Stimulated activated CD4-positive, alpha-beta T cell treated with anti-CD3 and anti-CD28 coated beads, TNF-alpha, amount 100 ng/mL, for 1 hour (primary cell): ENCODE results near the gene GID8.

Experiments
- DNase-seq, 3 donors: peaks; one replicate each; pipeline ENCODE4 v3.0.0-alpha.2; 2020; ENCODE audit warnings: low read depth in 3 of 3, low spot score in 1 of 3

Gene GID8

GRCh38 chr20:62941792-62942191 is 3.8 kb downstream of the GID8 start:
- no peak for DNase-seq

DNA sequence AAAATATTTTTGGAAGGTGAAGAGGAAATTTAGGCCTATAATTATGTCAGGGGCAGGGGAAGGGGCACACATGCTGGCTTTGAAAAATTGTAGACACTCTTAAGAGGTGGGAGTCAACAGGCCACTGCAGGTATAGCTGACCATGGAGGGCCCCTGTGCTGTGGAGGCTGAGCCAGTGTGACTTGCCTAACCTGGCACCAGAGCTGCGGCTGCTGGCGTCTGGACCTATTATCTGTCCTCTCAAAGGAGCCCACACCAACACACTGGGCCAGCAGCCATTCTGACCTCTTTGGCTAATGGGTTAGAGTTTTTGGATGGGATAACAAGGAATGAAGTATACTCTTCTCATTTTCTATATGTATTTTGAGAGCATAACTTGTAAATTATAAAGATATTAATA is 4.5 kb downstream of the GID8 start:
- DNase-seq, result no peak

GRCh38 chr20:62943396-62943795 is 5.4 kb downstream of the GID8 start:
- DNase-seq, result no peak

- DNase-seq, result no peak
These were observed 6.2 kb downstream of the GID8 start for GRCh38 chr20:62944184-62944583.

GRCh38 chr20:62944746-62945145 is 6.8 kb downstream of the GID8 start:
- no peak for DNase-seq

DNA sequence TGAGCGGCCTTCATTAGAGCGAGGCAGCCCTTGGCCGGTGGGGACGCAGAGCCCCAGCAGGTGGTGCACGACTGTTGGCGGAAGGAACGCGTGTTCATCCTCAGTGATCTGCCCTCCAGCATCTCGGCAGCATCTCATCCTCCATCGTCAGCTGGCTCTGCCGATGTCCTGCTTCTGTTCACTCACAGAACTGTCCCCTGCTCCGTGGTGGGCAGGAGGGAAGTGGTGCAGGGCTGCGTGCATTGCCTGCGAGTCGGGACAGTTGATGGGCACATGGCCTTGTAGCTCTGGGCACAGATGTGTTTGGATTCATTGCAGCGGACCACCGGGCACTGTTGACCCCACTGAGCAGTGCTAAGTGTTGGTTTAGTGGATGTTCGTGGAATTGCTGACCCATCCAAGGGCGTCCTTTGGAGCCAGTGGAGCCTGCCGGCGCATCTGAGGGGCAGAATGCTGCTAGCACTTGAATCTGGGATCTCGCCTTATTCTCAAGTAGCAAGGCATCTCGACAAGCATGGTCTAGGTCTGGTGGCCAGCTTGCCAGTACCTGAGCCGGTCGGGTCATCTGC is 7.9 kb downstream of the GID8 start:
- no peak for DNase-seq

DNA sequence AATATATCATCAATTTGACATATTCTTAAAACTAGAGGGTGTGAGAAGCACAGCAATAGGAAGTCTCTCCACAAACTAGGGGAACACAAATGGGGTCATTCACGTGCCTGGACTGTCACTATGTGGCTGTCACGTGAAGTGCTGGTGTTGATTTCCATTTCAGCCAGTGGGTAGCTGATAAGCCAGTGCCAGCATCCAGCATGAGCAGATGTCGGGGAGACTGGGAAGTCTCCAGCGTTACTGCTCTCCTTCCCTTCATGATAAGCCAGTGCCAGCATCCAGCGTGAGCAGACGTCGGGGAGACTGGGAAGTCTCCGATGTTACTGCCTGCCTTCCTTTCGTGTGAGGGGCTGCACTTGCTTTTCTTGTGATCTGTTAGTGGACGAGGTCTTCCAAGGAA is 9.0 kb downstream of the GID8 start:
- DNase-seq, result no peak

- no peak for DNase-seq
These were observed 9.8 kb downstream of the GID8 start for GRCh38 chr20:62947532-62948300.

- no peak for DNase-seq
These were observed 11.3 kb downstream of the GID8 start for GRCh38 chr20:62949153-62949821.

DNA sequence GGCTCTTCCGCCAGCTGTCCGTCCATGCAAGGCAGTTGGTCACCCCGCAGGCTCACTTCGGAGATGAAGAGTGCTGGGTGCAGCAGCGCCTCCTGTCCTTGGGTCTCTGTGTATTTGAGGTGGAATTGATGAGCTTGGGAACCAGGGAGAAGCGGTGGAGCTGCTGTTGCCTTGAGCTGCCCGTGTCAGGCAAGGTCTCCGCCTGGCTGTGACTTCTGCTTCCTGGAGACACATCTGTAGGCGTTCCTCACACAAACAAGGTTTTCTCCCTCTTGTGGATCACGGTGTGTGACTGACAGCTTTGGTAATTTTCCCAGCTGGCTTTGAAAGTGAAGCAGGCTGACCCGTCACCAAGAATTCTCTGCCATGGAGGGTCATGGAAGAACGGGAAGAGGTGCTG is 12.0 kb downstream of the GID8 start:
- no peak for DNase-seq

DNA sequence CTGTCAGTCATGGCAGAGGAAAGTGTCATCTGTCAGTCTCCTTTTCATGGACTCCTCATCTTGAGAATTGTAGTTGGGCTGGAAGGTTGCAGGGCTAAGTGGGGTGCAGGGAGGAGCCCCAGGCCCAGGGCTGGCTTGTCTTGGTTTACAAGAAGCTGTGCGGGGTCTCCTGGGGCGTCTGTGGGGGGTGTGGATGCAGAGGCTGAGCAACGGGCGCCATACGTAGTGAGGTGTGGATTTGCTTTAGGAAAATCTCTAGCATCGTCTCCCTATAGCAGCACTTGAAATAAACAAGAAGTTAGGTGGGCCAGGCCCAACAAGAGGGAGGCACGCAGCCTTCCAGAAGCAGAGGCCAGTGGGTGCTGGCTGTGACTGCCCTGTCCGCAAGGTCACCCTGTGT is 12.8 kb downstream of the GID8 start:
- DNase-seq, result no peak

DNA sequence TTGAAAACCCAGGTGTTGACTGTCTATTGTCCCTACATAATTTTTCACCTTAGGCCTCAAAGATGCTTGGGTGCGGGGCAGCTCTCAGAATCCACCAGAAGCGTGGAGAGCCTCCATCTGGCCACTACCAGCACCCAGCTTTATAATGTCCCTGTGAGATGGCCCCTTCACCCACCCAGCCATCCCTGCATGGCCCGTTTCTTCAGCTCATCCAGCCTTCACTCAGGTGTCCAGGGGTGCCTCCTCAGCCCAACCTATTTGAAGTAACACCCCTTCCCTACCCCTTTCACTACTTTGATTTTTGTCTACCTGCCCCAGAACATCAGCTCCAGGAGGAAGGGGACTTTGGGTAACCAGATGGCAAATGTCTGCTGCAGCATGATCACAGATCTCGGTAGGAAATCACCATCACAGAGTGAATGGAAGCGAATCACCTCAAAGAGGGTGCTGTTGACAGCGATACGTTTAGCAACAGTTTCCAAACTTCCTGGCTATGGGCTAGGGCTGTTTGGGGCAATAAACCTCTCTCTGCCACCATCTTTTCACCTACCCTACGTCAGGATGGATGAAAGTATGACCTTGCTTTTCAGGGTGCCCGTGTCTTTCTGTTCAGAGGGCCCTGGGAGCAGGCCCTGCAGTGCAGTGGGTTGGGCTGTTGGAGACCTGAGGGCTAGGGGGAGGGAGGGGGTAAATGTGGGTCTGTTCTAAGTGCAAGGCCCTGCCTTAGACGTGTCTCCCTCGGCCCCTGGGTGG is 13.4 kb downstream of the GID8 start:
- DNase-seq, result no peak

GRCh38 chr20:62951896-62952372 is 14.0 kb downstream of the GID8 start:
- no peak for DNase-seq

DNA sequence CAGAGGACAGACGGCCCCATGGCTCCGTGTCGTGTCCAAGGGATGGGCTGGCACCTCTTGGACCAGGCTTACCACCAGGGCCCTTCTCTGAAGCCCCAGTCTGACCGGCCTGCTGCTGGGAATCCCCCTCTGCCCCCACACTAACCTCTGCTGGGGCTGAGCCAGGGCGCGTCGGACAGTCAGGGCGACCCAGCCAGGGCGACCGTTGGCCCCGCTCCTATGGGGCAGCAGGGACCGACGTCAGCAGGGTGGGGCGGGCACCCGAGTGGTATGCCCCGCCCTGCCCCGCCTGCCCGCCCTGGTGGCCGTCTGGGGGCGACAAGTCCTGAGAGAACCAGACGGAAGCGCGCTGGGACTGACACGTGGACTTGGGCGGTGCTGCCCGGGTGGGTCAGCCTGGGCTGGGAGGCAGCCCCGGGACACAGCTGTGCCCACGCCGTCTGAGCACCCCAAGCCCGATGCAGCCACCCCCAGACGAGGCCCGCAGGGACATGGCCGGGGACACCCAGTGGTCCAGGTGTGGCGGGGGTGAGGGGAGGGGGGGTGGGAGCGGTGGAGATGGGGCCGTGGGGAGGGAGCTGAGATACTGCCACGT is 14.5 kb downstream of the GID8 start, which contains the start of gene SLC17A9:
SLC17A9 (plus strand) TSS at position 337 of the 595 bp plus-strand sequence; CDS start at position 459, 122 bp downstream.
- DNase-seq, result no peak

- DNase-seq, result no peak
These were observed 15.3 kb downstream of the GID8 start for GRCh38 chr20:62952968-62953838.

DNA sequence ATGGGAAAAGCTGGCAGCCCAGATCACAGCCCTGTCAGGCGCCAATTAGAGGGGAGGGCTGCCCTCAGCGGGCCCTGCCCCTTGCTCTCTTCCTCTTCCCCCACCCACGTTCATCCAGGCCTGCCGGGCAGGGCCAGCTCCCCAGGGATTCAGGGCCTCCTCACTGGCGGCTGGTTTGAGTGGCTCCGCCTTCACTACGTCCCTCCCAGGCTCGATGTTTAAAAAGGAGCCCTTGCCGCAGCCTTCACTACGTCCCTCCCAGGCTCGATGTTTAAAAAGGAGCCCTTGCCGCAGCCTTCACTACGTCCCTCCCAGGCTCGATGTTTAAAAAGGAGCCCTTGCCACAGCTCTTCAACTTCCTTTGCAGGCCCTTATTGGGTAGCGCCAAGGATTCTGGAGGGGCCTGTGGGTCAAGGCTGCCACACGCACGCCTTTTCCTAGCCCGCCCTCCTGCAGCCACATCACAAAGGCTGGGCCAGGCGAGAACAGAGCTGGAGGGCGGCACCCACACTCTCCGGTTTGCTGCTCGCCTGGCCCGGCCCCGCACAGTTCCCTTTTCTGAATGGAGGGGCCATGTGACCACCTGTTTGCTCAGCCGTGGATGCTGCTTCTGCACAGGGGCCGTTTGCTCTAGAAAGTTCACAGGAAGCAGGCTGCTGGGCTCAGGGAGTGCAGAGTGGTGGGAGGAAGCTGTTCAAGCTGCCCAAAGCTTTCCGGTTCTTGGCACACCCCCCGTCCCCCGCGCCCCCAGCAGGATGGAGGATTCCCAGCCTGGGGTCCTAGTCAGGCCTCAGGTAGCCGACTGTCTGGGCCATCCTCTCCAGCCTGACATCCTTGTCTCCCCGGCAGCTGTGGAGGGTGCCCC is 16.1 kb downstream of the GID8 start:
- DNase-seq, result peak in 2 of 3 donors; percentile 27 to 31

DNA sequence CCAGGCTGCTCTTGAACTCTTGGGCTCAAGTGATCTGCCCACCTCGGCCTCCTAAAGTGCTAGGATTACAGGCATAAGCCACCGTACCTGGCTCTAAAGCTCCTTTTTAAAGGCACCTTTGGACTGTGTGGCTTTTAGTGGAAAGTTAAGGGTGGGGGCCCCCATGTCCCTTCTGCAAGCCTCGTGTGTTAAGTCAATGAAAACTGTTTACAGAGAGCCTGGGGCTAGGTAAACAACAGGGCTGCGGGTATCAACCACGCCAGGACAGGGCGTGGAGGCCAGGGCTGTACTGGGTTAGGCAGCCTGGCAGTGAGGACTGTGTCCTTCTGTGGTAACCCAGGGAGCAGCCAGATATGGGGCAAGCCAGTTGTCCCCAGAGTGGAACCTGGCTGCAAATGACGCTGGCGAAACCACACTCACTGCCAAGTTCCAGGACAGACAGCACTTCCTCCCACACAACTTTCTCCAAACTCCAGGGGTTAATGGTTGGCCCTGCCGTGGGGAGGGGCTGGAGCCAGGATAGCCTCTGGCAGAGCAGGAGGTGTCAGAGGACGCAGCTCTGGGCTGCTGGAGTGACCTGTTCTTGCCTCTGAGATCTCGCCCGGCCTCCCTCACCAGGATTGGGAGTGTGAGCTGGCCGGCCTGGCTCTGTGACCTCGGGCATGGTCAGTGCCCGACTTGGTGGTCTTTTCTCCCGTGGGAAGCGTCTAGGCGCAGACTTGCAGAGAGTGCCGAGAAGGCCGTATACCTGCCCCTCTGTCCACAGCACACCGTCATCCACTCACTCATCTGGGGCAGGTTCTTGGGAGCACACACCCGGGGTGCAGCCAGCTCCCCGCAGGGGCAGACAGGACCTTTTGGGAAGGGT is 17.8 kb downstream of the GID8 start:
- DNase-seq, result no peak
